Measurements from ENCODE around the gene RABGEF1. TPM values are rescaled to one million over a fixed set of nuclear protein-coding genes. Genes with fewer than 3 reads are reported as not detected.

The RABGEF1 gene
- total RNA-seq, 1 experiment from 2014 or later = 49.5 TPM

GRCh38 chr7:66743920-66744319 lies 3.4 kb downstream of the RABGEF1 start:
- Mint-ChIP-seq H3K27ac (ENCODE audit: low read depth, unreplicated experiment) (no peak overlapping the region), H3K4me1 (ENCODE audit: insufficient read depth, unreplicated experiment) (peaks cover 9% of the 10 kb centered on the region), H3K27me3 (ENCODE audit: insufficient read depth, unreplicated experiment) (no peaks in the 10 kb centered on the region), H3K4me3 (ENCODE audit: unreplicated experiment) (no peak overlapping the region), H3K9me3 (ENCODE audit: unreplicated experiment) (no peaks in the 10 kb centered on the region), H3K36me3 (ENCODE audit: insufficient read depth, unreplicated experiment) (peaks cover 60% of the 10 kb centered on the region)
- BruUV-seq (replicated peaks) = no TSS peak
- no peak for TF ChIP-seq CTCF (IDR thresholded peaks at IDR 0.05; ENCODE audit: unreplicated experiment)
- no peak for DNase-seq (ENCODE audit: unreplicated experiment)
- POLR2A ChIA-PET = interaction anchor here (1.5 kb wide), 1 partner anchor 90 kb away, joined by 5 read pairs; no protein-coding TSS in a partner anchor
- CTCF ChIA-PET = interaction anchor here (0.7 to 1.8 kb wide), 4 partner anchors 10 to 250 kb away, joined by 3 to 7 read pairs (median 4); no protein-coding TSS in a partner anchor
- intact Hi-C loops (cut with micrococcal nuclease) = no loop called here

DNA sequence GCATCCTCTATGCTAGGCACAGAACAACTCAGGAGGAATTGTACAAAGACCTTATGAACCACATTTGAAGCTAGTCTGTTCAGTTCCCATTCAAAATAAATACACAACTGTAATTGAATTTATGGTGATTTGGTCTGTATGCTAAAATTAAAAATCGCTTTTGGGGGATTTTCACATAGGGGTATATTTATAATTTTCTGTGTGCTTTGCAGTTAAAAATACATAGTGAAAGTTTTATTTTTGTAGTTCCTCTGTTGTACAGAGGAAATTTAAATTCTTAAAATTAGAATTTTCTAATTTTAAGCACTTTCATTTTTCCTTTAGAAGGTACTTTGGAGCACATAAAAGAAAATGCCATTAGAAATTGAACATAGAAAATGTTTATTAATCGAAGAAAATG lies 6.9 kb downstream of the RABGEF1 start:
- Mint-ChIP-seq H3K27me3 (ENCODE audit: insufficient read depth, unreplicated experiment) (no peaks in the 10 kb centered on the region), H3K4me3 (ENCODE audit: unreplicated experiment) (no peak overlapping the region), H3K36me3 (ENCODE audit: insufficient read depth, unreplicated experiment) (peaks cover 56% of the 10 kb centered on the region), H3K4me1 (ENCODE audit: insufficient read depth, unreplicated experiment) (peaks cover 9% of the 10 kb centered on the region), H3K27ac (ENCODE audit: low read depth, unreplicated experiment) (no peak overlapping the region), H3K9me3 (ENCODE audit: unreplicated experiment) (no peaks in the 10 kb centered on the region)
- intact Hi-C loops (cut with micrococcal nuclease) = no loop called here
- CTCF ChIA-PET = interaction anchor here (0.7 kb wide), 1 partner anchor 22 kb away, joined by 3 read pairs; no protein-coding TSS in a partner anchor
- DNase-seq (ENCODE audit: unreplicated experiment) = no peak
- POLR2A ChIA-PET = no interaction called here
- BruUV-seq (replicated peaks) = no TSS peak
- no peak for TF ChIP-seq CTCF (IDR thresholded peaks at IDR 0.05; ENCODE audit: unreplicated experiment)

DNA sequence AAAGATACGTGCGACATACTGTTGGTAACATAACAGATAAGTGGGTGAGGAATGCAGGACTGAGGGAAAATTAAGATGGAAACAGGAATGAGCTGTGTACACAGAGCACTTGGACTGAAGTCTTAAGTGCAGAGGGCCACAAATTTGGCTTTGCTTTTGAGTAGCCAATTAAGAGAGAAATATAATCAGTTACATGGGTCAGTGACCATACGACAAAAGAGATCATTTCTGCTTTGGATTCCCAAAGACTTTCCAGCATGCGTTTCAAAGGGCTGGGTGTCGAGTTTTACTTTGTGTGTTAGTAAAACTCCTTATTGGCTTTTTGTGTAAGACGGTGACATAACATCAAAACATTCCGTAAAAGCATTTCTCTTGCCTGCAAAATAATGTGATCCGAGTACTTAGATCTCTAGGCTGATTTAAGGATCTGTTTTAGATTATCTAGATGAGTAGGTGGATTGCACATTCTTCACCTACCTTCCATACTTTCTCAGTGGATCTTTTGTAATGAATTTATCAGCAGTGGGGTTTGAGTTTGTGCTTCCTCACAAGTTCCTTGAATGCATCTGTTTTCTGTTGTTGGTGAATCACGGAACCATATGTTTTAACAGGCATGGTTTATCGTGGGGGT lies 7.5 kb downstream of the RABGEF1 start:
- no peaks in the 10 kb centered on the region for H3K9me3 Mint-ChIP-seq (ENCODE audit: unreplicated experiment)
- peaks cover 52% of the 10 kb centered on the region for H3K36me3 Mint-ChIP-seq (ENCODE audit: insufficient read depth, unreplicated experiment)
- H3K27ac Mint-ChIP-seq (ENCODE audit: low read depth, unreplicated experiment) = no peak overlapping the region
- H3K4me3 Mint-ChIP-seq (ENCODE audit: unreplicated experiment) = no peak overlapping the region
- BruUV-seq (replicated peaks) = no TSS peak
- no peak for DNase-seq (ENCODE audit: unreplicated experiment)
- intact Hi-C loops (cut with micrococcal nuclease) = no loop called here
- CTCF ChIA-PET = no interaction called here
- peaks cover 5% of the 10 kb centered on the region for H3K4me1 Mint-ChIP-seq (ENCODE audit: insufficient read depth, unreplicated experiment)
- H3K27me3 Mint-ChIP-seq (ENCODE audit: insufficient read depth, unreplicated experiment) = no peaks in the 10 kb centered on the region
- POLR2A ChIA-PET = no interaction called here
- TF ChIP-seq CTCF (IDR thresholded peaks at IDR 0.05; ENCODE audit: unreplicated experiment) = no peak

- POLR2A ChIA-PET = no interaction called here
- no peaks in the 10 kb centered on the region for H3K9me3 Mint-ChIP-seq (ENCODE audit: unreplicated experiment)
- H3K27ac Mint-ChIP-seq (ENCODE audit: low read depth, unreplicated experiment) = no peak overlapping the region
- CTCF ChIA-PET = no interaction called here
- no TSS peak for BruUV-seq (replicated peaks)
- intact Hi-C loops (cut with micrococcal nuclease) = no loop called here
- DNase-seq (ENCODE audit: unreplicated experiment) = no peak
- no peaks in the 10 kb centered on the region for H3K27me3 Mint-ChIP-seq (ENCODE audit: insufficient read depth, unreplicated experiment)
- peaks cover 5% of the 10 kb centered on the region for H3K4me1 Mint-ChIP-seq (ENCODE audit: insufficient read depth, unreplicated experiment)
- H3K36me3 Mint-ChIP-seq (ENCODE audit: insufficient read depth, unreplicated experiment) = peaks cover 49% of the 10 kb centered on the region
- no peak for TF ChIP-seq CTCF (IDR thresholded peaks at IDR 0.05; ENCODE audit: unreplicated experiment)
- no peak overlapping the region for H3K4me3 Mint-ChIP-seq (ENCODE audit: unreplicated experiment)
Measured at GRCh38 chr7:66748791-66749190, 8.3 kb downstream of the RABGEF1 start.
